Activated T-helper 1 cell treated with anti-CD3 and anti-CD28 coated beads, Interleukin-12 subunit alpha, Interleukin-12 subunit beta, Interleukin-2, Interleukin-4 antibody, amounts not matched to agents 30 ng/mL and 10 ng/mL and 1 ng/mL, durations not matched to agents 14 hours and 24 hours and 36 hours (primary cell): ENCODE measurements around the gene SLC2A11. TPM values are rescaled to one million over a fixed set of nuclear protein-coding genes. Genes with fewer than 3 reads are reported as not detected.
A peak's percentile ranks its signal among the peaks of the same experiment; 100 is the strongest.
"Not testable (repeated sequence)": the region's sequence is repeated elsewhere in the genome, so short reads cannot be mapped to it uniquely, and the experiment has no call there.

ENCODE experiments used
- DNase-seq: peaks from one replicate; pipeline ENCODE4 v3.0.0; 2021; ENCODE audit warnings: low spot score
- H3K27ac Mint-ChIP-seq: one replicate; pipeline ENCODE4 v1.8.0; 2021; ENCODE audit warnings: mild to moderate bottlenecking, mixed read lengths
- H3K27me3 Mint-ChIP-seq: one replicate; pipeline ENCODE4 v1.8.0; 2022; ENCODE audit warnings: mild to moderate bottlenecking, moderate library complexity, mixed read lengths; ENCODE audit not compliant: insufficient read depth
- H3K36me3 Mint-ChIP-seq: one replicate; pipeline ENCODE4 v1.8.0; 2021; ENCODE audit warnings: low read depth, mixed read lengths
- H3K4me1 Mint-ChIP-seq: one replicate; pipeline ENCODE4 v1.8.0; 2021; ENCODE audit warnings: low read depth, mixed read lengths
- H3K4me3 Mint-ChIP-seq: one replicate; pipeline ENCODE4 v1.8.0; 2021; ENCODE audit warnings: mild to moderate bottlenecking, moderate library complexity, mixed read lengths
- H3K9me3 Mint-ChIP-seq: one replicate; pipeline ENCODE4 v1.8.0; 2021; ENCODE audit warnings: mixed read lengths
- intact Hi-C: fragments of 100-400 bp; cut with micrococcal nuclease; formaldehyde crosslinking; loops from one replicate; pipeline ENCODE4 v1.15.1; 2024
- total RNA-seq: library from RNA; stranded (reverse); gene quantifications from 2 replicates; pipeline ENCODE4 v1.2.3, GENCODE V29; 2022

The SLC2A11 gene
- total RNA-seq, 1 donor from 2014 or later = 8.4 TPM

DNA sequence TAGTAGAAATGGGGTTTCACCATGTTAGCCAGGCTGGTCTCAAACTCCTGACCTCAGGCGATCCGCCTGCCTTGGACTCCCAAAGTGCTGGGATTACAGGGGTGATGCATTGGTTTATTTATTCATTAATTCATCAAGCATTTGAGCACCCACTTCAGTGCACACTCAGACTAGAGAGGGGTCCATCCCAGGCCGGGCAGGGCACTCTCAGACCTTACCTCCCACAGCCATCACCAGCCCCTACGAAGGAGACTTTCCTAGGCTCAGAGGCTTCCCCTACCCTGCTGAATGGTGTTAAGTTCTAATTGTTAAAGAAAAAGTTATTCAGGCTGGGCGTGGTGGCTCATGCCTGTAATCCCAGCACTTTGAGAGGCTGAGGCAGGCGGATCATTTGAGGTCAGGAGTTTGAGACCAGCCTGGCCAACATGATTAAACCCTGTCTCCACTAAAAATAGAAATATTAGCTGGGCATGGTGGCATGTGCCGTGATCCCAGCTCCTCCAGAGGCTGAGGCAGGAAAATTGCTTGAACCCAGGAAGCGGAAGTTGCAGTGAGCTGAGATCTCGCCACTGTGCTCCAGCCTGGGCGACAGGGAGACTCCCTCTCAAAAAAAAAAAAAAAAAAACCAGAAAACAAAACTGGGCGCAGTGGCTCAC lies 7.0 kb downstream of the SLC2A11 start:
- not testable (repeated sequence) for H3K4me3 Mint-ChIP-seq, H3K27me3 Mint-ChIP-seq, H3K4me1 Mint-ChIP-seq, H3K36me3 Mint-ChIP-seq, H3K27ac Mint-ChIP-seq, H3K9me3 Mint-ChIP-seq, DNase-seq
- intact Hi-C loops = loop anchor here (5.0 kb wide), 1 partner anchor 93 kb away; no protein-coding TSS in a partner anchor

DNA sequence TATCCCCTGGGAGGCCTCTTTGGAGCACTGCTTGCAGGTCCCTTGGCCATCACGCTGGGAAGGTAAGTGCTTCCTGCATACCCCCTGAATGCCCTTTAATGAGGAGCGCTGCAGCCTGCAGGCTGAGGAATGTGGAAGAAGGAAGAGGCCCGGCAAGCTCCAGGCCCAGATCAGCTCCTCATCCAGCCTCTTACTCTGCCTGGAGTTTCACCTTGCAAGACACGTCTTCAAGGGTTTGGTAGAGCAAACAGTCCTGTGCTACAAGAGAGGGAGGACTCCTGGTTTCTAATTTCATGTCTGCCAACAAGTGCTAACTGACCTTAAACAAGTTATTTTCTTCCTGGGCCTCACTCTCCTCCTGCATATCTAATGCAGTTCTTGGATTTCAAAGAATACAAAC lies 10.9 kb downstream of the SLC2A11 start:
- H3K9me3 Mint-ChIP-seq = no peaks in the 10 kb centered on the region
- DNase-seq = no peak
- no peaks in the 10 kb centered on the region for H3K36me3 Mint-ChIP-seq
- no peaks in the 10 kb centered on the region for H3K4me1 Mint-ChIP-seq
- H3K27me3 Mint-ChIP-seq = no peaks in the 10 kb centered on the region
- intact Hi-C loops = no loop called here
- H3K4me3 Mint-ChIP-seq = no peak overlapping the region
- no peak overlapping the region for H3K27ac Mint-ChIP-seq

DNA sequence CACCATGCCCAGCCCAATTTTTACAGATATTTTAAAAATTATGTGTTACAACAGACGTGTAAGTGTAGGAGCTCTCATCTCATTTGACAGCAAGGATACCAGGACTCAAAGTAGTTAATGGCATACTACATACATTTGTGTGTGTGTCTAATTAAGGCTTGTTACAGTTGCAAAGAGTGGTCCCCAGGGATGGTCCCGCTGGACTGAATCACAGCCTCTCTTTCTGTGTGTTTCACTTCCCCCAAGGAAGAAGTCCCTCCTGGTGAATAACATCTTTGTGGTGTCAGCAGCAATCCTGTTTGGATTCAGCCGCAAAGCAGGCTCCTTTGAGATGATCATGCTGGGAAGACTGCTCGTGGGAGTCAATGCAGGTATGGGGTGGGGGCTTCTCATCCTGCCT lies 17.2 kb downstream of the SLC2A11 start:
- no peaks in the 10 kb centered on the region for H3K9me3 Mint-ChIP-seq
- H3K36me3 Mint-ChIP-seq = no peaks in the 10 kb centered on the region
- intact Hi-C loops = no loop called here
- no peak for DNase-seq
- H3K4me3 Mint-ChIP-seq = no peak overlapping the region
- H3K4me1 Mint-ChIP-seq = no peaks in the 10 kb centered on the region
- no peaks in the 10 kb centered on the region for H3K27me3 Mint-ChIP-seq
- H3K27ac Mint-ChIP-seq = no peak overlapping the region

DNA sequence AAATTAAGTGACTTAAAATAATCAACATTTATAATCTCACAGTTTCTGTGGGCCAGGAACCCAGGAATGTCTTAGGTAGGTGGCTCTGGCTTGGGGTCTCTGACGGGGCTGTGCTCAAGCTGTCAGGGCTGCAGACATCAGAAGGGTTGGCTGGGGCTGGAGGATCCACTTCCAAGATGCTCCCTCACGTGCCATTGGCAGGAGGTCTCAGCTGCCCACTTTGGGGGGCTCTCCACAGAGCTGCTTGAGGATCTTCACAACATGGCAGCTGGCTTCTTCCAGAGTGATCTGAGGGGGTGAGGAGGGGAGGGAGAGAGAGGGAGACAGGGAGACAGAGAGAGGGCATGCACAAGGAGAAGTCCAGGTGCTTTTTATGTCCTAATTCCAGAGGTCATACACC lies 18.1 kb downstream of the SLC2A11 start:
- DNase-seq = no peak
- Mint-ChIP-seq H3K27me3 (no peaks in the 10 kb centered on the region), H3K4me3 (no peak overlapping the region), H3K27ac (no peak overlapping the region), H3K36me3 (no peaks in the 10 kb centered on the region), H3K9me3 (no peaks in the 10 kb centered on the region), H3K4me1 (no peaks in the 10 kb centered on the region)
- intact Hi-C loops = no loop called here

DNA sequence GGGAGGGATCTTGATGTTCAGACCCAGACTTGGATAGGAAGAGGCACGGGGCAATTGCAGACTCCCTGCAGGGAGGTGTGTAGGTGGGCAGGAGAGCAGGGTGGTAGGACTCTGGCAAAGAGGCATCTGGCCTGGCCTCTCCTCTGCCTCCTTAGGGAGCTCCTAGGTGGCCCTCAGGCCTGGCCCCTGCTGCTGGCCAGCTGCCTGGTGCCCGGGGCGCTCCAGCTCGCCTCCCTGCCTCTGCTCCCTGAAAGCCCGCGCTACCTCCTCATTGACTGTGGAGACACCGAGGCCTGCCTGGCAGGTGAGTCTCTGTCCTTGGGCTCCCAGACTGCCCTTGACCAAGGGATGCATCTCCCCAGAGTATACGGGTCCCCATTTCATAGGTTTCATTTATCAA lies 19.9 kb downstream of the SLC2A11 start:
- Mint-ChIP-seq H3K27me3 (no peaks in the 10 kb centered on the region), H3K36me3 (no peaks in the 10 kb centered on the region), H3K4me1 (no peaks in the 10 kb centered on the region), H3K27ac (no peak overlapping the region), H3K4me3 (no peak overlapping the region), H3K9me3 (no peaks in the 10 kb centered on the region)
- intact Hi-C loops = no loop called here
- no peak for DNase-seq

DNA sequence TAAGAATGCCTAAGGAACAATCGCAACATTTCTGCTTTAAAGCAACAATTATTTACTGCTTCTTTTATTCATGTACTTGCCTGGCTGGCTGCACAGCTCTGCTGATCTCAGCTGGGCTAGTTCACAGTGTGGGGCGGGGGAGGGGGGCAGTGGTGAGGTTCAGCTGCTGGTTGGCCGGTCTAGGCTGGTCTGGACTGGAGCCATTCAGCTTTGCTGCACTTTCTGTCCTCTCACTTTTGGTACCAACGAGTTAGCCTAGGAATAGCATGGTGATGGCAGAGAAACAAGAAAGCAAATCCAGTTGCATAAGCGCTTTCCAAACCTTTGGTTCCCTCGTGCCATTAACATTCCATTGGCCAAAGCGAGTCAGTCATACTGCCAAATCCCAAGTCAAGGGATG lies 20.5 kb downstream of the SLC2A11 start:
- no peaks in the 10 kb centered on the region for H3K27me3 Mint-ChIP-seq
- intact Hi-C loops = no loop called here
- H3K27ac Mint-ChIP-seq = no peak overlapping the region
- H3K9me3 Mint-ChIP-seq = no peaks in the 10 kb centered on the region
- no peaks in the 10 kb centered on the region for H3K36me3 Mint-ChIP-seq
- no peak overlapping the region for H3K4me3 Mint-ChIP-seq
- DNase-seq = no peak
- no peaks in the 10 kb centered on the region for H3K4me1 Mint-ChIP-seq

DNA sequence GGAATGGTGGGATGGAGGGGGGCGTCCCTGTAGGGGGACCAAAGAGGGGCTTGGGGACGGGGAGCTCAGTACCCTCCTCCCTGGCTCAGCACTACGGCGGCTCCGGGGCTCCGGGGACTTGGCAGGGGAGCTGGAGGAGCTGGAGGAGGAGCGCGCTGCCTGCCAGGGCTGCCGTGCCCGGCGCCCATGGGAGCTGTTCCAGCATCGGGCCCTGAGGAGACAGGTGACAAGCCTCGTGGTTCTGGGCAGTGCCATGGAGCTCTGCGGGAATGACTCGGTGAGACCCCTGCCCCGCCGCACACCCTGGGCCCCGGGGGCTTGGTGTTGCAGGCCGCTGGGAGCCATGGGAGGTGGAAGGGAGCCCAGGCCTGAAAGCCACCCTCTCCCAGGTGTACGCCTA lies 24.7 kb downstream of the SLC2A11 start:
- Mint-ChIP-seq H3K4me1 (no peaks in the 10 kb centered on the region), H3K4me3 (no peak overlapping the region), H3K36me3 (no peaks in the 10 kb centered on the region), H3K27ac (no peak overlapping the region), H3K9me3 (no peaks in the 10 kb centered on the region), H3K27me3 (no peaks in the 10 kb centered on the region)
- no peak for DNase-seq
- intact Hi-C loops = no loop called here

DNA sequence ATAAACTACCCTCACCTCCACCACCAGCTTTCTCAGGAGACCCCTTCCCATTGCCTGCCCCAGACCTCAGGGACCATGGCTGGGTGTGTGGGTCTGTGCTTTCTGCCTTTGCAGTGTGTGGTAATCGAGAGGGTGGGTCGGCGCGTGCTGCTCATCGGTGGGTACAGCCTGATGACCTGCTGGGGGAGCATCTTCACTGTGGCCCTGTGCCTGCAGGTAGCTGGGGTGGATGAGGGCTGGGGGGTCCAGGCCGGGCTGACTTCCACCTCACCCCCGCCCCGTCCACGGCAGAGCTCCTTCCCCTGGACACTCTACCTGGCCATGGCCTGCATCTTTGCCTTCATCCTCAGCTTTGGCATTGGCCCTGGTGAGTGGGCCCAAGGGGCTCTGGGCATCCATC lies 26.0 kb downstream of the SLC2A11 start:
- Mint-ChIP-seq H3K27me3 (no peaks in the 10 kb centered on the region), H3K9me3 (no peaks in the 10 kb centered on the region), H3K4me1 (no peaks in the 10 kb centered on the region), H3K4me3 (no peak overlapping the region), H3K27ac (no peak overlapping the region), H3K36me3 (no peaks in the 10 kb centered on the region)
- no peak for DNase-seq
- intact Hi-C loops = no loop called here

DNA sequence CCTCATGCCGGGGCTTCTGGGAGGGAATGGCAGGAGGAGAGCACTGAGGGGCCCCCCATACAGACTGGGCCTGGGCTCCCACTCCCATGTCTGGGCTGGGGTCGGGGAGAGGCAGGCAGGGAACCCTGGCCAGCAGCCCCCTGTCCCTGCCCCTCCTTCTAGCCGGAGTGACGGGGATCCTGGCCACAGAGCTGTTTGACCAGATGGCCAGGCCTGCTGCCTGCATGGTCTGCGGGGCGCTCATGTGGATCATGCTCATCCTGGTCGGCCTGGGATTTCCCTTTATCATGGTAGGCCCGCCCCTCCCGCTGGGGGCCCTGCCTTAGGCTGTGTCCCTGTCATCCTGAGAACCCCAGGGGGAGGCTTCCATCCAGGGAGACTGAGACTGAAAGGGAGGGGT lies 26.5 kb downstream of the SLC2A11 start:
- intact Hi-C loops = no loop called here
- no peaks in the 10 kb centered on the region for H3K4me1 Mint-ChIP-seq
- H3K9me3 Mint-ChIP-seq = no peaks in the 10 kb centered on the region
- H3K36me3 Mint-ChIP-seq = no peaks in the 10 kb centered on the region
- no peak overlapping the region for H3K4me3 Mint-ChIP-seq
- H3K27ac Mint-ChIP-seq = no peak overlapping the region
- no peaks in the 10 kb centered on the region for H3K27me3 Mint-ChIP-seq
- no peak for DNase-seq

DNA sequence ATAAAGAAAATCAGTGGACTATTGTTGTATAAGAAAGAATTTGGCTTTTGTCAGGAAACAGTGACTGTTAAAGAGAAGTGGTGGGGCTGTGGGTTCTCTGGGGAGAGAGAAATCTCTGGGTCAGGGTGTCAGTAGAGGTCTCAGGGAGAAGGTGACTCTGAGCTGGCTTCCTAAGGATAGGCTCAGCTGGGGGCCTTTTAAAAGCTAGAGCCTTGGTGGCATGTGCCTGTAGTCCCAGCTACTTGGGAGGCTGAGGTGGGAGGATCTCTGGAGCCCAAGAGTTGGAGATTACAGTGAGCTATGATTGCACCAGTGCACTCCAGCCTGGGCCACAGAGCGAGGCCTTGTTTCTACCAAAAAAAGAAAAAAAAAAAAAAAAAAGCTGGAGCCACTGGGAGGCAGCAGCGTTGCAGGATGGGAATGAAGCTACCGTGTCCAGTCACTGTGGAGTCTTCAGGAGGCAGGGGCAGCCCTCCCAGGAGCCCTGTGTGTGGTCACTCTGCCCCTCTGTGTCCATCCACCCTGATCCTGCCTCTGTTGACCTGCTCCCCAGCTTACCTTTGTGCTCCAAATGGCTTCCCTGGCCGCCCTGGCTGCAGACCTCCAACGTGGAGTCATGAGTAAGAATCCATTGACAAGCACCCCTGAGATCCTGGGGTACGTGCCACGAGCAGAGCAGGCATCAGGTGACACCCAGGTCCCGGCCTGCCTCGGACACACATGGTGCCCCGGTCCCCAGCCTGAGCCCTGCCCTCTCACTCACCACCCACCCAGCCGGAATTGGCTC lies 31.1 kb downstream of the SLC2A11 start:
- H3K9me3 Mint-ChIP-seq = no peaks in the 10 kb centered on the region
- H3K4me1 Mint-ChIP-seq = peaks cover 13% of the 10 kb centered on the region
- H3K27ac Mint-ChIP-seq = no peak overlapping the region
- no peak for DNase-seq
- intact Hi-C loops = no loop called here
- H3K4me3 Mint-ChIP-seq = no peak overlapping the region
- no peaks in the 10 kb centered on the region for H3K27me3 Mint-ChIP-seq
- no peaks in the 10 kb centered on the region for H3K36me3 Mint-ChIP-seq

DNA sequence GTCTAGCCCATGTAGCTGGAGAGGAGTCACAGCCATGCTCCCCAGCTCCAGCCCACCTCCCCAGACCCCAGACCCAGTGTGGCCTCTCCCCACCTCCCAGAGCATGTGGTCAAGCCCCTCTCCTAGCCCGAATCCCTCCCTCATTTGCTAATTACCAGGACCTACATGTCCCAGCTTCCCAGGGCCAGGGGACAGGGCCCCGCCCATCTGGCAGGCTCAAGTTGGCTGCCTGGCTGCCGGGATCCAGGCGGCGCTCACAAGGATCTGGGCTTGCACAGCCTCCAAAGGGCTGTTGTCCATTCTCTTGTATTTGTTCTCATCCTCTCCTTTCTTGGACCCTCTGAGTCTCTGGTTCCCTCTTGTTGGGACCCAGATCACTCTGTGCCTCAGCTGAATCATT lies 31.9 kb downstream of the SLC2A11 start:
- no peak for DNase-seq
- Mint-ChIP-seq H3K4me1 (peaks cover 15% of the 10 kb centered on the region), H3K36me3 (no peaks in the 10 kb centered on the region), H3K4me3 (no peak overlapping the region), H3K27me3 (no peaks in the 10 kb centered on the region), H3K9me3 (no peaks in the 10 kb centered on the region), H3K27ac (no peak overlapping the region)
- intact Hi-C loops = no loop called here

DNA sequence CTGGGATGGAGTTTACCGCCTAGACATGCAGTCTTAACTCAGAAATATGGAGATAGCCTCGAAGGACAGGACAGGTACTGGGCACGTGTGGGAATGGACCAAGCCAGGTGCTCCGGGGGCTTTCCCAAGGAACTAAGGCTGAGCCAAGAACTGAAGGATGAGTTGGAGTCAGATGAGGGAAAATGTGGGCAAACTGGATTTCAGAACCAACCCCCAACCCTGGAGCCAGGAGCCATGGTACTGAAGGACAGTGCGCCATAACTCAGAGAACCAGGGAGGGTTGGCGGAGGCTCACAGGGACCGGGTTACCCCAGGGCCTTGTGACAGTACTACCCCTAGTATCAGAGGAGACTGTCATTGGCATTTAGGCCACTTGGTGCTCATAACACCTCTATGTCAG lies 34.1 kb downstream of the SLC2A11 start:
- peaks cover 9% of the 10 kb centered on the region for H3K36me3 Mint-ChIP-seq
- peaks cover 22% of the 10 kb centered on the region for H3K4me1 Mint-ChIP-seq
- H3K27ac Mint-ChIP-seq = no peak overlapping the region
- no peaks in the 10 kb centered on the region for H3K9me3 Mint-ChIP-seq
- no peaks in the 10 kb centered on the region for H3K27me3 Mint-ChIP-seq
- H3K4me3 Mint-ChIP-seq = no peak overlapping the region
- no peak for DNase-seq
- intact Hi-C loops = no loop called here

DNA sequence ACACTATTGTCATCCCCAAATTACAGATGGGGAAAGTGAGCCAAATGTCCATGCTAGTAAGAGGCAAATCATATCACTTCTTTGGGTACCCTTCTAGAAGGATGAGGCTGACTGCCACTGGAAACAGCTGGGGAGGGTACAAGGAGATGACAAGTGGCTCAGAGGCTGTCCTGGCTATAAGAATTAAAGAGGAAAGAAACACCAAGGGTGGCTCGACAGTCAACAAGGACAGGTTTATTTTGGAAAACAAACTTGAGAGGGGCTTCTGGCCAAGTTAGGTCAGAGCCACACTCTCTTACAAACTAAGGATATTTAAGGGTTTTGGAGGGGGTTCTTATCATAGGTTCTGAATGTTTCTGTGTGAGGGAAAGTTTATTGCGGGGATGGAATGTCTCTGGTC lies 34.5 kb downstream of the SLC2A11 start:
- H3K9me3 Mint-ChIP-seq = no peaks in the 10 kb centered on the region
- H3K27me3 Mint-ChIP-seq = no peaks in the 10 kb centered on the region
- intact Hi-C loops = no loop called here
- H3K36me3 Mint-ChIP-seq = peaks cover 13% of the 10 kb centered on the region
- peak overlapping the region; percentile 99 for H3K27ac Mint-ChIP-seq
- H3K4me3 Mint-ChIP-seq = peak overlapping the region; percentile 57
- DNase-seq = no peak
- peaks cover 22% of the 10 kb centered on the region for H3K4me1 Mint-ChIP-seq
